Activated T-helper 2 cell treated with anti-CD3 and anti-CD28 coated beads, Interferon-gamma antibody, Interleukin-2, Interleukin-4, amounts not matched to agents 10 μg/mL and 5 μg/mL and 100 μg/mL, durations not matched to agents 14 hours and 24 hours and 36 hours (primary cell): ENCODE results near the gene ATF2. TPM values are rescaled to one million over a fixed set of nuclear protein-coding genes. Genes with fewer than 3 reads are reported as not detected.

Source experiments
- DNase-seq: peaks from one replicate; pipeline ENCODE4 v3.0.0; 2021; ENCODE audit warnings: low spot score
- H3K27ac Mint-ChIP-seq: one replicate; pipeline ENCODE4 v1.8.0; 2021; ENCODE audit warnings: mixed read lengths
- H3K27me3 Mint-ChIP-seq: one replicate; pipeline ENCODE4 v1.8.0; 2021; ENCODE audit warnings: low read depth, mixed read lengths
- H3K36me3 Mint-ChIP-seq: one replicate; pipeline ENCODE4 v1.8.0; 2021; ENCODE audit warnings: low read depth, mixed read lengths
- H3K4me1 Mint-ChIP-seq: one replicate; pipeline ENCODE4 v1.8.0; 2021; ENCODE audit warnings: low read depth, mixed read lengths
- H3K4me3 Mint-ChIP-seq: one replicate; pipeline ENCODE4 v1.8.0; 2021; ENCODE audit warnings: low read depth, mild to moderate bottlenecking, moderate library complexity, mixed read lengths
- H3K9me3 Mint-ChIP-seq: one replicate; pipeline ENCODE4 v1.8.0; 2021; ENCODE audit warnings: mixed read lengths
- intact Hi-C: fragments of 100-400 bp; cut with micrococcal nuclease; formaldehyde crosslinking; loops from one replicate; pipeline ENCODE4 v1.15.1; 2023
- total RNA-seq: library from RNA; stranded (reverse); gene quantifications from 2 replicates; pipeline ENCODE4 v1.2.3, GENCODE V29; 2022

Gene ATF2
- total RNA-seq, 1 donor from 2014 or later, result 64.0 TPM

DNA sequence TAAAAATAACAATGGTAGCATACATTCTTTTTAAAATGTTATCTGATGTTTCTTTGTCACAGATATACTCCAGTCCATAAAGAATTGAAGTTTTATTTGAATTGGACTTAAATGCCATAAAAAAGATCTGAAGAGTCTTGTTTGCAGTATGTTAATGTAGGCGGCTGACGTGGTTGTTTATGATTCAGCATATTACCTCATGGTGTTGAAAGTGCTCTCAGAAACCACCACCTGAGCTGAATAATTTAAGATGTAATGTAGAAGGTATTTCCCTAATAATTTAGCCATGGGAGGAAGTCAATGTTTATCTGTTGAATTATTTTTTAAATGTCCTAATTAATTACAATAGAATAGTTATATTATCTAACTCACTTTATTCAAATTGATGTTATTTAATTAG, 104.3 kb downstream of the ATF2 start:
- H3K4me1 Mint-ChIP-seq, result peaks cover 9% of the 10 kb centered on the region
- intact Hi-C loops, result no loop called here
- DNase-seq, result no peak
- H3K27me3 Mint-ChIP-seq, result no peaks in the 10 kb centered on the region
- H3K36me3 Mint-ChIP-seq, result peaks cover 25% of the 10 kb centered on the region
- no peak overlapping the region for H3K4me3 Mint-ChIP-seq
- H3K9me3 Mint-ChIP-seq, result no peaks in the 10 kb centered on the region
- no peak overlapping the region for H3K27ac Mint-ChIP-seq

- no peak for DNase-seq
- intact Hi-C loops, result no loop called here
- peaks cover 24% of the 10 kb centered on the region for H3K36me3 Mint-ChIP-seq
- H3K4me1 Mint-ChIP-seq, result peaks cover 9% of the 10 kb centered on the region
- H3K27me3 Mint-ChIP-seq, result no peaks in the 10 kb centered on the region
- no peak overlapping the region for H3K4me3 Mint-ChIP-seq
- no peak overlapping the region for H3K27ac Mint-ChIP-seq
- no peaks in the 10 kb centered on the region for H3K9me3 Mint-ChIP-seq
These were observed 105.0 kb downstream of the ATF2 start for GRCh38 chr2:175062787-175063585.

- intact Hi-C loops, result no loop called here
- no peak overlapping the region for H3K4me3 Mint-ChIP-seq
- no peaks in the 10 kb centered on the region for H3K9me3 Mint-ChIP-seq
- no peak overlapping the region for H3K27ac Mint-ChIP-seq
- no peaks in the 10 kb centered on the region for H3K27me3 Mint-ChIP-seq
- DNase-seq, result no peak
- H3K36me3 Mint-ChIP-seq, result no peaks in the 10 kb centered on the region
- H3K4me1 Mint-ChIP-seq, result peaks cover 4% of the 10 kb centered on the region
These were observed 110.8 kb downstream of the ATF2 start for GRCh38 chr2:175057078-175057685.

DNA sequence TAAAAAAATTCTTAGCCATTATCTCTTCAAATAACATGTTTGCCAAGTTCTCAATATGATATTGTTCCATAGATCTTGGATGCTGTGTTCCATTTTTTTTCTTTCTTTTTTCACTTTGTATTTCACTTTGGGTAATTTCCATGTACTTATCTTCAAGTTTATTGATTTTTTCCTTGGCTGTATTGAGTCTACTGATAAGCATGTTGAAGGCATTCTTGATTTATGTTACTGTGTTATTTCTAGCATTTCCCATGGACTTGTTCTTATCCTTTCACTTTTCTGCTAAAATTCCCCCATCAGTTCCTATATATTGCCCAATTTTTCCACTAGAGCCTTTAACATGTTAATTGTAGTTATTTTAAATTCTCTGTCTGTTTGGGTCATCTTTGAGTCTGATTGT, 112.0 kb downstream of the ATF2 start:
- Mint-ChIP-seq H3K4me3 (no peak overlapping the region), H3K27me3 (no peaks in the 10 kb centered on the region), H3K27ac (no peak overlapping the region), H3K36me3 (no peaks in the 10 kb centered on the region), H3K4me1 (no peaks in the 10 kb centered on the region), H3K9me3 (no peaks in the 10 kb centered on the region)
- intact Hi-C loops, result no loop called here
- no peak for DNase-seq

DNA sequence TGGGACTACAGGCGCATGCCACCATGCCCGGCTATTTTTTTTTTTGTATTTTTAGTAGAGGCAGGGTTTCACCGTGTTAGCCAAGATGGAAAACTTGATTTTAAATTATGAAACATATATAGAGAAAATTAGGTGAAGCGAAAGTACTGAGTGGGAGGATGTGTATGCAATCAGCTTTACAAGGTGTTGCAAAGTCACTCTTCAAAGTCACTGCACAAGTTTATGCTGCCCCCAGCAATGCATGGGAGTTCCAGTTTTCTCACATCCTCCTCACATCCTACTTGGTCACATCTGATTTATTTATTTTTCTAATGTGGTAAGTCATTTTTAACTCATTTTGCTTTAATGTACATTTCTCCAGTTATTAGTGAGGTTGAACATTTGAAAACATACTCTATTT, 113.7 kb downstream of the ATF2 start:
- Mint-ChIP-seq H3K27me3 (no peaks in the 10 kb centered on the region), H3K9me3 (no peaks in the 10 kb centered on the region), H3K4me3 (no peak overlapping the region), H3K4me1 (no peaks in the 10 kb centered on the region), H3K36me3 (no peaks in the 10 kb centered on the region), H3K27ac (no peak overlapping the region)
- no peak for DNase-seq
- intact Hi-C loops, result no loop called here

- DNase-seq, result no peak
- H3K27me3 Mint-ChIP-seq, result peaks cover 11% of the 10 kb centered on the region
- H3K27ac Mint-ChIP-seq, result no peak overlapping the region
- no peaks in the 10 kb centered on the region for H3K36me3 Mint-ChIP-seq
- no peaks in the 10 kb centered on the region for H3K9me3 Mint-ChIP-seq
- H3K4me1 Mint-ChIP-seq, result no peaks in the 10 kb centered on the region
- no peak overlapping the region for H3K4me3 Mint-ChIP-seq
- intact Hi-C loops, result no loop called here
These were observed 118.3 kb downstream of the ATF2 start for GRCh38 chr2:175049661-175050060.

- Mint-ChIP-seq H3K4me3 (no peak overlapping the region), H3K27me3 (peaks cover 13% of the 10 kb centered on the region), H3K9me3 (no peaks in the 10 kb centered on the region), H3K27ac (no peak overlapping the region), H3K36me3 (no peaks in the 10 kb centered on the region), H3K4me1 (no peaks in the 10 kb centered on the region)
- intact Hi-C loops, result no loop called here
- no peak for DNase-seq
These were observed 119.7 kb downstream of the ATF2 start for GRCh38 chr2:175048275-175048674.

DNA sequence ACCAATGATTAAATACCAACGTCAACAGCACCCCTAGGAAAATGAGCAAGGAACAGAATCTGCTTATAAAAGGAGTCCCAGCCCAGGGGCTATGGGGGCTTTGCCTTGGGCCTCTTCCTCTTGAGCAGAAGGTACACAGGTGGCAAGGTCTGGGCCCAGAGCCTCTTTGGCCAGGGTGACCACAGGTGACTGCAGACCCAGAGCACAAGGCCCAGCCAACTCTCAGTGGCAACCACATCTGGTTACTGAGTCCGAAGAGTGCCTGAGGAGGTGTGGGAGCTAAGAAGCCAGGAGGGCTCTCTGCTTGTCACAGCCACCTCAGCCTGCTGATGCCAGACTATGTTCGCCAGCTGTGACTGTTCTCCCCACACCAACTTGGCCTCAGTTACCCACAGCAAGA, 128.5 kb downstream of the ATF2 start:
- Mint-ChIP-seq H3K4me3 (no peak overlapping the region), H3K9me3 (no peaks in the 10 kb centered on the region), H3K36me3 (no peaks in the 10 kb centered on the region), H3K27ac (no peak overlapping the region), H3K27me3 (peaks cover 2% of the 10 kb centered on the region), H3K4me1 (peaks cover 4% of the 10 kb centered on the region)
- no peak for DNase-seq
- intact Hi-C loops, result no loop called here

DNA sequence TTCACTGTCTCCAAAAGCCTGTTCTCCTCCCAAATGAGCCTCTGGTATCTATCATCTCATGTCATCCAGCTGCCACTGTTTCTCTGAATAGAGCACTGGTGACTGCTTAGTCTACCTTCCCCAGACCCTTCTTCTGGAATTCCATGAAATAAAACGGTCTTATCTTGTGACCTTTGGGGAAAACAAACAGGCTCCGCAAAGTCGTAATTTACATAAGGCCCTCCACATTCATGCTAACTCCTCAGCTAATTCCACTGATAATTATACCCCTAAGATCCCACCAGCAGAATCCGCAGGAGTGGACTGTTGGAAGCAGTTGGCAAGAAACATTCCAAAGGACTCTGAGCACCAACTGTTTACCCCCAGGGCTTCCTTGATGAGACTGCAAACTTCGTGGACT, 129.0 kb downstream of the ATF2 start:
- no peaks in the 10 kb centered on the region for H3K36me3 Mint-ChIP-seq
- H3K4me1 Mint-ChIP-seq, result peaks cover 4% of the 10 kb centered on the region
- H3K9me3 Mint-ChIP-seq, result no peaks in the 10 kb centered on the region
- peaks cover 2% of the 10 kb centered on the region for H3K27me3 Mint-ChIP-seq
- no peak overlapping the region for H3K4me3 Mint-ChIP-seq
- H3K27ac Mint-ChIP-seq, result no peak overlapping the region
- intact Hi-C loops, result no loop called here
- DNase-seq, result no peak

DNA sequence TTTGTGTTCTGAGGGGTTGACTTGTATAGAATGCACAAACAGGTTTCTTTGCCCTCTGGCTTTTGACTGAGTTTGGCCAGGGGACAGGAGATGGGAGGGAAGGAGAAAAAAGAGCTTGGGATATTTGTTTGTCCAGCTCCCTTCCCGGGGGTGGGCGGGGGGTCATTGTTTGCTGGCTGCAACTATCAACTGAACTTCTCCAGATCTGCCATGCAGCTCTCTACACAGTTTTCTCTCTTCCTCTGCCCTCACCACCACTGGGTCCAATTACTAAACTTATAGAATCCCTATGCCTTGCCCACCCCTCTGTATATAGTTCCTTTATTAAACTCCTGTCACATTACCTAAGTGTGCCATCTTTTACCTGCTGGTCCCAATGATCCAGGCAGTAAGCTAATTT, 130.1 kb downstream of the ATF2 start:
- H3K4me3 Mint-ChIP-seq, result no peak overlapping the region

GRCh38 chr2:175036582-175037018, 131.4 kb downstream of the ATF2 start:
- DNase-seq, result no peak

More for the DNA sequence above, 130.1 kb downstream of the ATF2 start:
- no peak for DNase-seq
- Mint-ChIP-seq H3K4me1 (peaks cover 4% of the 10 kb centered on the region), H3K27ac (no peak overlapping the region), H3K27me3 (peaks cover under 1% of the 10 kb centered on the region), H3K9me3 (no peaks in the 10 kb centered on the region), H3K36me3 (no peaks in the 10 kb centered on the region)
- intact Hi-C loops, result loop anchor here (2.0 kb wide), 1 partner anchor 245 kb away; no protein-coding TSS in a partner anchor

DNA sequence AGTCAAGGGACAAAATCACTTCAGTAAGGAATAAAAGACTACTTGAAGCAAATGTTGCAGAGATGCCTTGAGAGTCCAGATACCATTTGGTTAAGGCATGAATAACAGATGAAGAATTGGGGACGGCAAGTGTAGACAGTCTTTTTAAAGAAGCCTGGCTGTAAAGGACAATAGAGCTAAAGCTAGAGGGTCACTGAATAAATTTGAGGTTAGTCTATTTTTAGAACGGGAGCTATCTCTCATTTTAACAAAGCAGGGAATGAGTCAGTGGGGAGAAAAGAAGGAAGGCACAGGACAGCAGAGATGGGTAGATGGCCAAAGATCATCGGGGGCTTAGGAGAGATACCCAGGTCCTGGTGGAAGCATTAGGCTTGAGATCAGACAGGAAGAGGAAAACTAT, 132.2 kb downstream of the ATF2 start:
- Mint-ChIP-seq H3K4me1 (peaks cover 4% of the 10 kb centered on the region), H3K4me3 (no peak overlapping the region), H3K36me3 (no peaks in the 10 kb centered on the region), H3K9me3 (no peaks in the 10 kb centered on the region), H3K27me3 (no peaks in the 10 kb centered on the region), H3K27ac (no peak overlapping the region)
- no peak for DNase-seq
- intact Hi-C loops, result loop anchor here (2.0 kb wide), 1 partner anchor 247 kb away; no protein-coding TSS in a partner anchor

More at GRCh38 chr2:175036582-175037018, 131.4 kb downstream of the ATF2 start:
- Mint-ChIP-seq H3K27ac (no peak overlapping the region), H3K4me3 (no peak overlapping the region), H3K4me1 (peaks cover 4% of the 10 kb centered on the region), H3K9me3 (no peaks in the 10 kb centered on the region), H3K27me3 (no peaks in the 10 kb centered on the region), H3K36me3 (no peaks in the 10 kb centered on the region)
- intact Hi-C loops, result loop anchor here (2.0 kb wide), 1 partner anchor 246 kb away; no protein-coding TSS in a partner anchor

- no peak overlapping the region for H3K4me3 Mint-ChIP-seq
- H3K27me3 Mint-ChIP-seq, result no peaks in the 10 kb centered on the region
- H3K4me1 Mint-ChIP-seq, result peaks cover 4% of the 10 kb centered on the region
- no peak overlapping the region for H3K27ac Mint-ChIP-seq
- intact Hi-C loops, result no loop called here
- H3K36me3 Mint-ChIP-seq, result no peaks in the 10 kb centered on the region
- H3K9me3 Mint-ChIP-seq, result no peaks in the 10 kb centered on the region
- no peak for DNase-seq
These were observed 133.3 kb downstream of the ATF2 start for GRCh38 chr2:175034716-175035115.
